SK-N-SH (cell line): ENCODE data around the gene SHE. TPM values are rescaled to one million over a fixed set of nuclear protein-coding genes. Genes with fewer than 3 reads are reported as not detected.

Experiments
- CTCF ChIA-PET: fragments of 300-600, 350-600 bp; formaldehyde crosslinking; extraction: SDS; loops from one replicate; lab custom pipeline; 2021; lab: Yijun Ruan, JAX
- POLR2A ChIA-PET: fragments of 350-600 bp; sonication (Branson Sonifier 250); formaldehyde crosslinking; extraction: SDS; loops from one replicate; lab custom pipeline; 2020; ENCODE audit warnings: antibody characterized with exemption, inconsistent platforms; lab: Yijun Ruan, JAX
- DNase-seq: peaks from one replicate; pipeline ENCODE4 v3.0.0; 2012
- H2AFZ ChIP-seq: fragments of 200-600 bp; sonication (generic); 2 replicates; pipeline ENCODE4 v1.8.1; 2016; ENCODE audit warnings: antibody characterized with exemption, mild to moderate bottlenecking, low read depth
- H3F3A ChIP-seq: fragments of 200-600 bp; sonication (generic); replicated peaks from 2 replicates; pipeline ENCODE3; 2016; ENCODE audit warnings: antibody characterized with exemption, mild to moderate bottlenecking; ENCODE audit not compliant: insufficient read depth
- H3K27ac ChIP-seq, 2 experiments: fragments of 200-500 bp in 1 of 2; fragments of 200-600 bp in 1 of 2; sonication (Bioruptor generic) in 1 of 2; sonication (generic), shearing (Covaris generic) in 1 of 2; 2 replicates each; pipeline versions ENCODE4 v1.5.1 to v1.6.1; 2014 to 2016; ENCODE audit warnings: low read depth in 2 of 2, inconsistent platforms in 1 of 2, low read length in 1 of 2, mild to moderate bottlenecking in 1 of 2, mixed read lengths in 1 of 2
- H3K27me3 ChIP-seq: fragments of 200-600 bp; sonication (generic), shearing (Covaris generic); 2 replicates; pipeline ENCODE4 v1.6.1; 2016; ENCODE audit warnings: mixed run types; ENCODE audit not compliant: insufficient read depth
- H3K36me3 ChIP-seq, 2 experiments: fragments of 200-500 bp in 1 of 2; fragments of 200-600 bp in 1 of 2; sonication (Bioruptor generic) in 1 of 2; sonication (generic) in 1 of 2; replicated peaks in 1 of 2; 2 replicates each; pipeline versions ENCODE3 to v1.5.1; 2014 to 2016; ENCODE audit warnings: low read length in 1 of 2, mild to moderate bottlenecking in 1 of 2; ENCODE audit not compliant: insufficient read depth in 2 of 2, control insufficient read depth in 1 of 2
- H3K4me1 ChIP-seq, 2 experiments: fragments of 200-500 bp in 1 of 2; fragments of 200-600 bp in 1 of 2; sonication (Bioruptor generic) in 1 of 2; sonication (generic), shearing (Covaris generic) in 1 of 2; 2 replicates each; pipeline versions ENCODE4 v1.5.1 to v1.6.1; 2014 to 2016; ENCODE audit warnings: low read depth in 1 of 2, low read length in 1 of 2, mixed run types in 1 of 2; ENCODE audit not compliant: insufficient read depth in 2 of 2, control insufficient read depth in 1 of 2
- H3K4me2 ChIP-seq: fragments of 200-600 bp; sonication (generic), shearing (Covaris generic); 2 replicates; pipeline ENCODE4 v1.6.1; 2017; ENCODE audit warnings: mixed run types
- H3K4me3 ChIP-seq, 2 experiments: fragments of 200-500 bp in 1 of 2; fragments of 200-600 bp in 1 of 2; sonication (Bioruptor generic) in 1 of 2; sonication (generic), shearing (Covaris generic) in 1 of 2; 2 replicates each; pipeline versions ENCODE4 v1.5.1 to v1.8.1; 2014 to 2016; ENCODE audit warnings: low read depth in 2 of 2, inconsistent platforms in 1 of 2, low read length in 1 of 2, mild to moderate bottlenecking in 1 of 2, mixed read lengths in 1 of 2, moderate library complexity in 1 of 2
- H3K79me2 ChIP-seq: fragments of 200-600 bp; sonication (generic); 2 replicates; pipeline ENCODE4 v1.8.1; 2017; ENCODE audit warnings: mild to moderate bottlenecking; ENCODE audit not compliant: insufficient read depth
- H3K9ac ChIP-seq: fragments of 200-600 bp; sonication (generic); 2 replicates; pipeline ENCODE4 v1.6.1; 2017; ENCODE audit warnings: mixed run types
- H3K9me2 ChIP-seq: fragments of 200-600 bp; sonication (generic); 2 replicates; pipeline ENCODE4 v1.6.1; 2017; ENCODE audit warnings: mixed run types
- H3K9me3 ChIP-seq: fragments of 200-600 bp; sonication (generic); 2 replicates; pipeline ENCODE4 v1.6.1; 2017; ENCODE audit warnings: mixed run types, mild to moderate bottlenecking, moderate library complexity
- H4K20me1 ChIP-seq: fragments of 200-600 bp; sonication (generic); 2 replicates; pipeline ENCODE4 v1.6.1; 2017; ENCODE audit warnings: mild to moderate bottlenecking, mixed run types; ENCODE audit not compliant: insufficient read depth
- CHD2 ChIP-seq: fragments of 150-350 bp; IDR thresholded peaks from 2 replicates; pipeline ENCODE4 v1.6.1; 2018; ENCODE audit warnings: low read length; ENCODE audit not compliant: partially characterized antibody
- ELF1 ChIP-seq: IDR thresholded peaks from 2 replicates; pipeline ENCODE4 v1.4.0; 2012
- EP300 ChIP-seq, 2 experiments: IDR thresholded peaks; 2 replicates each; pipeline versions ENCODE4 v1.4.0 to v1.6.1; 2012; ENCODE audit warnings: borderline replicate concordance in 1 of 2, low read depth in 1 of 2, low read length in 1 of 2
- EZH2phosphoT487 ChIP-seq: fragments of 200-600 bp; sonication (generic); IDR thresholded peaks from 2 replicates; pipeline ENCODE4 v1.6.1; 2017; ENCODE audit warnings: low read depth, mixed run types, mild to moderate bottlenecking, antibody characterized with exemption, moderate library complexity, borderline replicate concordance
- FOSL2 ChIP-seq: IDR thresholded peaks from 2 replicates; pipeline ENCODE4 v1.4.0; 2012; ENCODE audit warnings: low read depth, mild to moderate bottlenecking, moderate library complexity, borderline replicate concordance
- GABPA ChIP-seq: IDR thresholded peaks from 2 replicates; pipeline ENCODE4 v1.4.0; 2012; ENCODE audit warnings: low read depth, mild to moderate bottlenecking
- MEF2A ChIP-seq: IDR thresholded peaks from 2 replicates; pipeline ENCODE4 v1.4.0; 2012; ENCODE audit warnings: low read depth, borderline replicate concordance
- MXI1 ChIP-seq: IDR thresholded peaks from 2 replicates; pipeline ENCODE4 v1.6.1; 2012; ENCODE audit warnings: mild to moderate bottlenecking, low read depth, low read length, improper control_type of control experiment
- PBX3 ChIP-seq: IDR thresholded peaks from 2 replicates; pipeline ENCODE4; 2012
- RAD21 ChIP-seq: IDR thresholded peaks from 2 replicates; pipeline ENCODE4 v1.6.1; 2012; ENCODE audit warnings: mild to moderate bottlenecking, low read length
- RCOR1 ChIP-seq: fragments of 150-350 bp; IDR thresholded peaks from 2 replicates; pipeline ENCODE4 v1.6.1; 2017; ENCODE audit warnings: antibody characterized with exemption, low read length
- RXRA ChIP-seq: IDR thresholded peaks from 2 replicates; pipeline ENCODE4 v1.4.0; 2012; ENCODE audit warnings: low read depth, mild to moderate bottlenecking, borderline replicate concordance
- SMC3 ChIP-seq: IDR thresholded peaks from 2 replicates; pipeline ENCODE4 v1.6.1; 2012; ENCODE audit warnings: low read depth, low read length, improper control_type of control experiment
- TEAD4 ChIP-seq: IDR thresholded peaks from 2 replicates; pipeline ENCODE4 v1.4.0; 2012; ENCODE audit warnings: mild to moderate bottlenecking, borderline replicate concordance; ENCODE audit not compliant: insufficient read depth
- YY1 ChIP-seq: IDR thresholded peaks from 2 replicates; pipeline ENCODE4 v1.4.0; 2012; ENCODE audit warnings: low read depth, mild to moderate bottlenecking
- ZBTB33 ChIP-seq: IDR thresholded peaks from 2 replicates; pipeline ENCODE4 v1.4.0; 2012; ENCODE audit warnings: low read depth, borderline replicate concordance
- WGBS: methylation state at CpG from one replicate; pipeline ENCODE4 v1.1.6; 2017; ENCODE audit warnings: low lambda C conversion rate; 5-methylcytosine and 5-hydroxymethylcytosine counted together
- polyA plus RNA-seq, 3 experiments: library from polyadenylated mRNA; depleted of rRNA; stranded (reverse); fragments of >200 nt; gene quantifications; 2 replicates each; pipeline ENCODE4 v1.2.3, GENCODE V29; 2012
- TF ChIP-seq, protein P1 (sequence below): IDR thresholded peaks from 2 replicates; pipeline ENCODE4 v1.4.0; 2012; ENCODE audit warnings: low read depth
- TF ChIP-seq, protein P2 (sequence below): fragments of 150-350 bp; IDR thresholded peaks from 2 replicates; pipeline ENCODE4 v1.6.1; 2016; ENCODE audit warnings: mild to moderate bottlenecking, low read depth, low read length
- TF ChIP-seq, protein P3 (sequence below): fragments of 150-350 bp; IDR thresholded peaks from 2 replicates; pipeline ENCODE4 v1.6.1; 2017; ENCODE audit warnings: antibody characterized with exemption, low read length, low read depth, borderline replicate concordance

SHE gene
- polyA plus RNA-seq, 1 of the 3 experiments (the other 2 are of a cell fraction) = not detected

- Histone ChIP-seq H3K4me2 (no peak overlapping the region), H3F3A (no peaks in the 10 kb centered on the region), H3K9me2 (no peaks in the 10 kb centered on the region), H3K4me3 (no peak overlapping the region), H2AFZ (no peak overlapping the region), H3K27ac (no peak overlapping the region), H4K20me1 (no peaks in the 10 kb centered on the region), H3K27me3 (peaks cover 13% of the 10 kb centered on the region; the same call in 1 of the 2 replicates), H3K79me2 (no peaks in the 10 kb centered on the region), H3K4me1 (peaks cover 0 to 7% of the 10 kb centered on the region in 2 experiments; a peak in 2 of 4 replicates), H3K9ac (no peak overlapping the region), H3K9me3 (no peaks in the 10 kb centered on the region), H3K36me3 (no peaks in the 10 kb centered on the region)
- WGBS = 89% methylated on average over 5 of the region's 7 CpGs
- TF ChIP-seq RCOR1 (no peak), PBX3 (no peak), EP300 (IDR thresholded peaks at IDR 0.05; ENCODE audit: borderline replicate concordance in 1 of 2, low read depth in 1 of 2, low read length in 1 of 2) (no peak)
- no peak for DNase-seq
- POLR2A ChIA-PET = no interaction called here
- CTCF ChIA-PET = interaction anchor here (0.6 to 9.8 kb wide), 4 partner anchors 19 to 119 kb away, joined by 3 to 187 read pairs (median 4); no protein-coding TSS in a partner anchor
These were observed 16.2 kb downstream of the SHE start for GRCh38 chr1:154485910-154486496.

- 0 out of 2 replicates have a peak, but pooled peaks cover 5% of the 10 kb centered on the region for H3K27me3 ChIP-seq
These were observed 17.1 kb downstream of the SHE start for GRCh38 chr1:154485106-154485505.

More at GRCh38 chr1:154485106-154485505, 17.1 kb downstream of the SHE start:
- DNase-seq = no peak
- Histone ChIP-seq H3F3A (no peaks in the 10 kb centered on the region), H3K27ac (no peak overlapping the region), H3K4me2 (no peak overlapping the region), H3K9me2 (no peaks in the 10 kb centered on the region), H3K4me3 (no peak overlapping the region), H3K9me3 (no peaks in the 10 kb centered on the region), H3K9ac (no peak overlapping the region), H2AFZ (no peak overlapping the region), H3K36me3 (no peaks in the 10 kb centered on the region), H3K79me2 (no peaks in the 10 kb centered on the region), H3K4me1 (peaks cover 0 to 15% of the 10 kb centered on the region in 2 experiments; a peak in 2 of 4 replicates), H4K20me1 (no peaks in the 10 kb centered on the region)
- POLR2A ChIA-PET = no interaction called here
- CTCF ChIA-PET = interaction anchor here (1.1 to 9.8 kb wide), 2 partner anchors 10 to 63 kb away, joined by 3 to 187 read pairs; no protein-coding TSS in a partner anchor
- WGBS = 74% methylated on average over 5 of the region's 5 CpGs
- TF ChIP-seq, protein P1, sequence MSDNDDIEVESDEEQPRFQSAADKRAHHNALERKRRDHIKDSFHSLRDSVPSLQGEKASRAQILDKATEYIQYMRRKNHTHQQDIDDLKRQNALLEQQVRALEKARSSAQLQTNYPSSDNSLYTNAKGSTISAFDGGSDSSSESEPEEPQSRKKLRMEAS = no peak
- TF ChIP-seq GABPA (no peak), RCOR1 (no peak), MEF2A (no peak), MXI1 (no peak), FOSL2 (no peak), YY1 (no peak), TEAD4 (no peak), SMC3 (no peak), ELF1 (no peak), RAD21 (no peak), RXRA (no peak), CHD2 (no peak), EP300 (IDR thresholded peaks at IDR 0.05; ENCODE audit: borderline replicate concordance in 1 of 2, low read depth in 1 of 2, low read length in 1 of 2) (no peak), EZH2phosphoT487 (no peak), ZBTB33 (no peak)
- TF ChIP-seq, protein P2, sequence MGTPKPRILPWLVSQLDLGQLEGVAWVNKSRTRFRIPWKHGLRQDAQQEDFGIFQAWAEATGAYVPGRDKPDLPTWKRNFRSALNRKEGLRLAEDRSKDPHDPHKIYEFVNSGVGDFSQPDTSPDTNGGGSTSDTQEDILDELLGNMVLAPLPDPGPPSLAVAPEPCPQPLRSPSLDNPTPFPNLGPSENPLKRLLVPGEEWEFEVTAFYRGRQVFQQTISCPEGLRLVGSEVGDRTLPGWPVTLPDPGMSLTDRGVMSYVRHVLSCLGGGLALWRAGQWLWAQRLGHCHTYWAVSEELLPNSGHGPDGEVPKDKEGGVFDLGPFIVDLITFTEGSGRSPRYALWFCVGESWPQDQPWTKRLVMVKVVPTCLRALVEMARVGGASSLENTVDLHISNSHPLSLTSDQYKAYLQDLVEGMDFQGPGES = no peak
- TF ChIP-seq, protein P3, sequence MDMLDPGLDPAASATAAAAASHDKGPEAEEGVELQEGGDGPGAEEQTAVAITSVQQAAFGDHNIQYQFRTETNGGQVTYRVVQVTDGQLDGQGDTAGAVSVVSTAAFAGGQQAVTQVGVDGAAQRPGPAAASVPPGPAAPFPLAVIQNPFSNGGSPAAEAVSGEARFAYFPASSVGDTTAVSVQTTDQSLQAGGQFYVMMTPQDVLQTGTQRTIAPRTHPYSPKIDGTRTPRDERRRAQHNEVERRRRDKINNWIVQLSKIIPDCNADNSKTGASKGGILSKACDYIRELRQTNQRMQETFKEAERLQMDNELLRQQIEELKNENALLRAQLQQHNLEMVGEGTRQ = no peak
- TF ChIP-seq, all 33 proteins: peak for 0
